H7 (cell line): ENCODE data around the gene URB1. TPM values are rescaled to one million over a fixed set of nuclear protein-coding genes. Genes with fewer than 3 reads are reported as not detected.

ENCODE experiments used
- DNase-seq: peaks from one replicate; pipeline ENCODE4 v3.0.0; 2012
- H3K27me3 ChIP-seq: 2 replicates; pipeline ENCODE4 v1.6.0; 2011; ENCODE audit warnings: mild to moderate bottlenecking, low read length; ENCODE audit not compliant: control insufficient read depth, insufficient read depth
- H3K36me3 ChIP-seq: replicated peaks from 2 replicates; pipeline ENCODE4 v1.5.1; 2011; ENCODE audit warnings: low read length; ENCODE audit not compliant: control insufficient read depth, insufficient read depth
- H3K4me3 ChIP-seq: 2 replicates; pipeline ENCODE4 v1.5.1; 2011; ENCODE audit warnings: low read depth, mild to moderate bottlenecking, control low read depth, low read length, moderate library complexity; ENCODE audit not compliant: insufficient read depth
- total RNA-seq: library from RNA; depleted of rRNA; stranded (reverse); fragments of >200 nt; shearing (Covaris generic); gene quantifications from 2 replicates; pipeline ENCODE4 v1.2.3, GENCODE V29; 2014

URB1 gene
- total RNA-seq, 1 experiment from 2014 or later = 23.3 TPM

GRCh38 chr21:32350211-32350980, 42.4 kb downstream of the URB1 start:
- H3K36me3 ChIP-seq = peaks cover 56% of the 10 kb centered on the region
- DNase-seq = no peak
- H3K27me3 ChIP-seq = no peaks in the 10 kb centered on the region
- no peak overlapping the region for H3K4me3 ChIP-seq

GRCh38 chr21:32349333-32349944, 43.4 kb downstream of the URB1 start:
- Histone ChIP-seq H3K4me3 (no peak overlapping the region), H3K36me3 (peaks cover 60% of the 10 kb centered on the region), H3K27me3 (no peaks in the 10 kb centered on the region)
- no peak for DNase-seq

GRCh38 chr21:32348604-32349332, 44.0 kb downstream of the URB1 start:
- H3K4me3 ChIP-seq = no peak overlapping the region
- no peak for DNase-seq
- no peaks in the 10 kb centered on the region for H3K27me3 ChIP-seq
- H3K36me3 ChIP-seq = peaks cover 57% of the 10 kb centered on the region

- no peaks in the 10 kb centered on the region for H3K27me3 ChIP-seq
- peaks cover 49% of the 10 kb centered on the region for H3K36me3 ChIP-seq
- no peak overlapping the region for H3K4me3 ChIP-seq
- DNase-seq = no peak
These were observed 44.8 kb downstream of the URB1 start for GRCh38 chr21:32347977-32348376.

- Histone ChIP-seq H3K27me3 (no peaks in the 10 kb centered on the region), H3K36me3 (peaks cover 48% of the 10 kb centered on the region), H3K4me3 (no peak overlapping the region)
- DNase-seq = no peak
These were observed 45.5 kb downstream of the URB1 start for GRCh38 chr21:32347351-32347750.

- H3K4me3 ChIP-seq = no peak overlapping the region
- H3K27me3 ChIP-seq = no peaks in the 10 kb centered on the region
- H3K36me3 ChIP-seq = peaks cover 49% of the 10 kb centered on the region
- no peak for DNase-seq
These were observed 45.9 kb downstream of the URB1 start for GRCh38 chr21:32346951-32347350.

GRCh38 chr21:32340863-32341848, 51.7 kb downstream of the URB1 start:
- no peak overlapping the region for H3K4me3 ChIP-seq
- peaks cover 32% of the 10 kb centered on the region for H3K36me3 ChIP-seq

GRCh38 chr21:32338209-32338921, 54.4 kb downstream of the URB1 start:
- no peaks in the 10 kb centered on the region for H3K27me3 ChIP-seq
- H3K36me3 ChIP-seq = peaks cover 33% of the 10 kb centered on the region
- DNase-seq = no peak
- no peak overlapping the region for H3K4me3 ChIP-seq

More at GRCh38 chr21:32340863-32341848, 51.7 kb downstream of the URB1 start:
- DNase-seq = no peak
- H3K27me3 ChIP-seq = no peaks in the 10 kb centered on the region

GRCh38 chr21:32337206-32337605, 55.6 kb downstream of the URB1 start:
- peaks cover 34% of the 10 kb centered on the region for H3K36me3 ChIP-seq
- H3K27me3 ChIP-seq = no peaks in the 10 kb centered on the region
- H3K4me3 ChIP-seq = no peak overlapping the region
- DNase-seq = no peak

- no peak for DNase-seq
- peaks cover 34% of the 10 kb centered on the region for H3K36me3 ChIP-seq
- H3K27me3 ChIP-seq = no peaks in the 10 kb centered on the region
- no peak overlapping the region for H3K4me3 ChIP-seq
These were observed 56.1 kb downstream of the URB1 start for GRCh38 chr21:32336711-32337110.

- Histone ChIP-seq H3K36me3 (peaks cover 35% of the 10 kb centered on the region), H3K27me3 (no peaks in the 10 kb centered on the region), H3K4me3 (no peak overlapping the region)
- no peak for DNase-seq
These were observed 56.9 kb downstream of the URB1 start for GRCh38 chr21:32335601-32336575.

- peak; percentile 78 for DNase-seq
These were observed 57.8 kb downstream of the URB1 start for GRCh38 chr21:32334980-32335531.

More at GRCh38 chr21:32334980-32335531, 57.8 kb downstream of the URB1 start:
- H3K36me3 ChIP-seq = peaks cover 34% of the 10 kb centered on the region
- H3K4me3 ChIP-seq = no peak overlapping the region
- H3K27me3 ChIP-seq = no peaks in the 10 kb centered on the region
